HG02623 (cell line): ENCODE data around the gene P2RX7.
"Not testable (repeated sequence)": the region's sequence is repeated elsewhere in the genome, so short reads cannot be mapped to it uniquely, and the experiment has no call there.

Source experiments
- ATAC-seq: cut with Tn5 transposase; IDR thresholded peaks from one replicate; pipeline ENCODE4 v1.9.1; 2021; ENCODE audit warnings: moderate library complexity; ENCODE audit not compliant: unreplicated experiment

The P2RX7 gene

GRCh38 chr12:121202407-121203355 lies 70.0 kb downstream of the P2RX7 start:
- ATAC-seq = no peak

GRCh38 chr12:121203482-121203881 lies 70.8 kb downstream of the P2RX7 start:
- ATAC-seq = no peak

GRCh38 chr12:121205491-121205890 lies 72.8 kb downstream of the P2RX7 start:
- ATAC-seq = no peak

- ATAC-seq = not testable (repeated sequence)
These were observed 75.9 kb downstream of the P2RX7 start for GRCh38 chr12:121208571-121208970.

- ATAC-seq = no peak
These were observed 76.5 kb downstream of the P2RX7 start for GRCh38 chr12:121209221-121209620.

GRCh38 chr12:121209624-121210572 lies 77.2 kb downstream of the P2RX7 start, which contains the start of gene P2RX4:
TSS of gene P2RX4 (plus strand) at chr12:121210129. CDS start at chr12:121210165, 36 bp downstream.
- ATAC-seq = peak; percentile 85

GRCh38 chr12:121212875-121213274 lies 80.2 kb downstream of the P2RX7 start:
- no peak for ATAC-seq

GRCh38 chr12:121214166-121214777 lies 81.6 kb downstream of the P2RX7 start:
- no peak for ATAC-seq

- no peak for ATAC-seq
These were observed 82.4 kb downstream of the P2RX7 start for GRCh38 chr12:121214855-121215745.

- ATAC-seq = no peak
These were observed 83.4 kb downstream of the P2RX7 start for GRCh38 chr12:121216102-121216501.

GRCh38 chr12:121217063-121217462 lies 84.4 kb downstream of the P2RX7 start:
- ATAC-seq = no peak

- no peak for ATAC-seq
These were observed 85.1 kb downstream of the P2RX7 start for GRCh38 chr12:121217761-121218160.

- no peak for ATAC-seq
These were observed 86.1 kb downstream of the P2RX7 start for GRCh38 chr12:121218588-121219352.

- ATAC-seq = no peak
These were observed 86.8 kb downstream of the P2RX7 start for GRCh38 chr12:121219353-121219986.

- no peak for ATAC-seq
These were observed 90.2 kb downstream of the P2RX7 start for GRCh38 chr12:121222847-121223246.

- no peak for ATAC-seq
These were observed 90.9 kb downstream of the P2RX7 start for GRCh38 chr12:121223292-121224285.

- no peak for ATAC-seq
These were observed 91.9 kb downstream of the P2RX7 start for GRCh38 chr12:121224591-121224990.
